ENCODE measurements around the gene RNF212.

RNF212 gene

DNA sequence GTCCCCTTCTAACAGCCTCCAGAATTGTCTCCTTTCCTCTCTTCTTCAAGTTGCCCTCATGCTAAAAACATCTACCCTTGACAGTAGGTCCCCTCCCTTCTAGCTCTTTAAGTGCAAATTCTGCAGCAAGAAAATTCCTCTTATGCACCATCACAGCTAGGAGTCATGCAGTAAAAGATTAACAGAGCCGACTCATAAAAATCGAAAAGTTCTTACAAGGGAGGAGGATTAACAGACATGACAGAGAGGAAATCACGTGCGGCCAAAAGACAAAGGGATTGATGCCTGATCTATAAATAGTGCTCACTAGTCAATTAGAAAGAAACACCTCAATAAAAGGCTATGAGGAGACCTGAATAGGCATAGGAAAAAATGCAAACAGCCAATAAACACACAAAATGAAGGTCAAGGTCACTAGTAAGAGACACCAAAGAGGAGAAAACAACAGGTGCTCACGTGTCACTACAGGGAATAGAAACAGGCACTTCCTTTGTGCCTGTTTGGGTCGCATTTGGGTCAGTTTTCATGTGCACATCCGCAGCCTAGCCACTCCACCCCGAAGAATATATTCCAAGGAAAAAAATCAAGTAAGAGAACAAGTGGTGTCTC, 3.4 kb downstream of the RNF212 start:
- DNase-seq (ENCODE audit: low read depth, low spot score), result no peak
- TF ChIP-seq, protein P1, sequence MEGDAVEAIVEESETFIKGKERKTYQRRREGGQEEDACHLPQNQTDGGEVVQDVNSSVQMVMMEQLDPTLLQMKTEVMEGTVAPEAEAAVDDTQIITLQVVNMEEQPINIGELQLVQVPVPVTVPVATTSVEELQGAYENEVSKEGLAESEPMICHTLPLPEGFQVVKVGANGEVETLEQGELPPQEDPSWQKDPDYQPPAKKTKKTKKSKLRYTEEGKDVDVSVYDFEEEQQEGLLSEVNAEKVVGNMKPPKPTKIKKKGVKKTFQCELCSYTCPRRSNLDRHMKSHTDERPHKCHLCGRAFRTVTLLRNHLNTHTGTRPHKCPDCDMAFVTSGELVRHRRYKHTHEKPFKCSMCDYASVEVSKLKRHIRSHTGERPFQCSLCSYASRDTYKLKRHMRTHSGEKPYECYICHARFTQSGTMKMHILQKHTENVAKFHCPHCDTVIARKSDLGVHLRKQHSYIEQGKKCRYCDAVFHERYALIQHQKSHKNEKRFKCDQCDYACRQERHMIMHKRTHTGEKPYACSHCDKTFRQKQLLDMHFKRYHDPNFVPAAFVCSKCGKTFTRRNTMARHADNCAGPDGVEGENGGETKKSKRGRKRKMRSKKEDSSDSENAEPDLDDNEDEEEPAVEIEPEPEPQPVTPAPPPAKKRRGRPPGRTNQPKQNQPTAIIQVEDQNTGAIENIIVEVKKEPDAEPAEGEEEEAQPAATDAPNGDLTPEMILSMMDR (IDR thresholded peaks at IDR 0.05; ENCODE audit: low read depth, low read length), result no peak
- no peak overlapping the region for H3K4me3 ChIP-seq (ENCODE audit: low read depth, low read length)
- in situ Hi-C loops (cut with HindIII; ENCODE audit: low sequenced_read_pairs), result no loop called here

DNA sequence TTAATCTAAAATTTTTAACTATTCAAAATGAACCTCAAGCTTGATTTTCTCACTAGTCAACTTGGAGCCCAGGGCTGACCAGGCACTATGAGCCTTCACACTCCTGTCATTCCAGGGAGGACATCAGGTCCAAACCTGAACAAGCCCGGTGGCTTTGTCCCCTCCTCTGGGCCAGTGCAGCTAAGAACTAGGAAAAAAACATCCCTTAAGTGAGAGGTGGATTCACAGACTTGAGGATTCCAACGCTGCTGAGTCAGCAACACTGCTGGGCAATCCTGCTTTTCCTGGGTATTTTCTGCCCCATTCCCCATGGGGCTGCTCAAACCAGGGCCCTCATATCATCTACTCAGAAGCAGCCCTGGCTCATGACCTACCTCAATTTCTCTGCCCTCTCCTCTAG, 4.0 kb downstream of the RNF212 start:
- no peak for DNase-seq (ENCODE audit: low read depth, low spot score)
- H3K4me3 ChIP-seq (ENCODE audit: low read depth, low read length), result no peak overlapping the region
- in situ Hi-C loops (cut with HindIII; ENCODE audit: low sequenced_read_pairs), result no loop called here
- TF ChIP-seq, protein P1 (IDR thresholded peaks at IDR 0.05; ENCODE audit: low read depth, low read length), result no peak

DNA sequence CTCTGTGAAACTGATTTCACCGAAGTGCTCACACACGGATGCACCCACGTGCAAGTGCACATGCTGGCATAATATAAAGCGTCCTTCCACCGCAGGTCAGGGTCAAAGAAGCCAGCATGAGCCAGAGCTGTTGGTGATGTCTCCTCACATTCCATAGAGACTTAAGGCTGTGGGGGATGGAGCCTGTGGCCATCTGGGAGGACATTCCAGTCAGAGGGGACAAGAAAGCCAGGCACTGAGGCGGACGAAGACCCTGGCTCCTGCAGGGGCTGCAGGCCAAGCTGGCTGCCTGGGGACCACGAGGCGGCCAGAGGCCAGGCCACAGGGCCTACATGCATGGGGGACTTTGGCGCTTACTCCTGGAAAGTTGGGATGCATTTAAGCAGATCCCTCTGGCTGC, 7.7 kb downstream of the RNF212 start:
- in situ Hi-C loops (cut with HindIII; ENCODE audit: low sequenced_read_pairs), result no loop called here
- TF ChIP-seq, protein P1 (IDR thresholded peaks at IDR 0.05; ENCODE audit: low read depth, low read length), result no peak
- no peak for DNase-seq (ENCODE audit: low read depth, low spot score)
- no peak overlapping the region for H3K4me3 ChIP-seq (ENCODE audit: low read depth, low read length)

DNA sequence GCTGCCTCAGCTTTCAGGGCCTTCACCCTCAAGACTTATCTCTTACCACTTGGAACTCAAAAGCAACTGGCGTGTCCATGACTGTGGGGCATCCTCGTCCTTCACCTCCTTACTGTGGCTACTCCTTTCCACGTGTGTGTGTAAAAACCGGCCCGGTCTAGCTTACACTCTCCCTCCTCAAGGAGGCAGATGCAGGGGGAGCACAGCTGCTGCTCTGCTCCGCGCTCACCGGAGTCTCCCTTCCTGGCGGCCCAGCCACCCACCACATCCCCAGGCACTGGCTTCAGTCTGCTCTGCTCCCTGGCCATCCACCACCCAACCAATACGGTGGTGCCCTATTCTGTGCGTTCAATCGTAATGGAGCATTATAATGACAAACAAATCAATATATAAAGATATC, 8.3 kb downstream of the RNF212 start:
- in situ Hi-C loops (cut with HindIII; ENCODE audit: low sequenced_read_pairs), result no loop called here
- H3K4me3 ChIP-seq (ENCODE audit: low read depth, low read length), result no peak overlapping the region
- no peak for DNase-seq (ENCODE audit: low read depth, low spot score)
- TF ChIP-seq, protein P1 (IDR thresholded peaks at IDR 0.05; ENCODE audit: low read depth, low read length), result no peak

DNA sequence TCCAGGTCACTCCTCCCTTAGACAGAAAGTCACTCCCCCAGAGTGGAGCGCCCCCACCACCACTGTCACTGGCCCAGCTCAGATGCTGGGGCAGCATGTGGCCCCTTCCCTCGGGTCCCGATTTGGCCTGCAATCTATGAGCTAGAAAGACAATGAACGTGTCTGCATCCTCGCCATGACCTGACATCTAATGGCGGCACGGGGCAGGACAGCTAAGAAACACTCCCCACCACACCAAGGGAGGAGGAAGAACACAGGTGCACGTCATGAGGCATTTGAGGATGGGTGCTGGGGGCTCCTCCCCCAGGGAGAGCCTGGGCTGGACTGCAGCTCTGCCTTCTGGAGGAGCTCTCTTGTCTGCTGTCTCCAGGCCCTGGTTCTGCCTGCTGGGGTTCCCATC, 8.7 kb downstream of the RNF212 start:
- in situ Hi-C loops (cut with HindIII; ENCODE audit: low sequenced_read_pairs), result no loop called here
- TF ChIP-seq, protein P1 (IDR thresholded peaks at IDR 0.05; ENCODE audit: low read depth, low read length), result no peak
- no peak overlapping the region for H3K4me3 ChIP-seq (ENCODE audit: low read depth, low read length)
- no peak for DNase-seq (ENCODE audit: low read depth, low spot score)

DNA sequence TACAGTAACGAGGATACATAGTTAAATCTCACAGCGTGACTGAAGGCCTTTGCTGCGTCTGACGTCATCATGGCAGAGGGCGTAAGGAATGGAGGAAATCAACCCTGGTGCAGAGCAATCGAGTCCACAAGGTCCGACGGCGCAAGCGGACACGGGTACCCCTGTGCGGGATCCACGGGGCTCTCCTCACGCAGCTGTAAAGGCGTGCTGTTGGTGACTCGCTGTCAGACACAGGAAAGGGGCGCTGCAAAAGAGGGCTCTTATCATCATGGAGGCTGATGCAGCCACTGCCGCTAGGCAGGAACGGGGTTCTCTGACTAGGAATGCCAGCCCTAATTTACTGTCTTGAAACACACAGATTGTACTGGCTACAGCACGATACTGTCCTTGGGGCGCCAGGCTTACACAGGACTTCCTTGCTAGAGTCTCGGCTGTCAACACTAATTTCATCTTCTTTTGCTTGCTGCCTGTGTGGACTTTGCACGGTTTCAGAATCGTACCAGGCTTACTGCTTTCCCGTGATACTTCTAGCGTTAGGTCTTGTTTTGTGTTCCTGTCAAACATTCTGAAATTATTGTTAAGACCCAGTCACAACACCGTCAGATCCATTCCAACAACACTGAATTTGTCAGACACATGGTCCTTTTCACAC, 13.6 kb downstream of the RNF212 start:
- H3K4me3 ChIP-seq (ENCODE audit: low read depth, low read length), result no peak overlapping the region
- no peak for DNase-seq (ENCODE audit: low read depth, low spot score)
- in situ Hi-C loops (cut with HindIII; ENCODE audit: low sequenced_read_pairs), result no loop called here
- TF ChIP-seq, protein P1 (IDR thresholded peaks at IDR 0.05; ENCODE audit: low read depth, low read length), result no peak
